ENCODE measurements around the gene WIPF1.
A peak's percentile ranks its signal among the peaks of the same experiment; 100 is the strongest.
"Not testable (repeated sequence)": the region's sequence is repeated elsewhere in the genome, so short reads cannot be mapped to it uniquely, and the experiment has no call there.

WIPF1 gene

GRCh38 chr2:174548646-174549045, 49.0 kb downstream of the WIPF1 start:
- not testable (repeated sequence) for H3K9me3 ChIP-seq (ENCODE audit: control insufficient read depth, low read length); H3K4me1 ChIP-seq (ENCODE audit: control insufficient read depth, insufficient read depth, low read length, poor library complexity, severe bottlenecking); H3K27me3 ChIP-seq (replicated peaks; ENCODE audit: control insufficient read depth, insufficient read depth, low read length, poor library complexity, severe bottlenecking); H3K4me3 ChIP-seq (ENCODE audit: insufficient read depth, low read depth, low read length, poor library complexity, severe bottlenecking); DNase-seq; H3K36me3 ChIP-seq (ENCODE audit: control insufficient read depth, insufficient read depth, low read length); H3K27ac ChIP-seq (ENCODE audit: insufficient read depth, low read length, poor library complexity, severe bottlenecking)

- not testable (repeated sequence) for H3K4me3 ChIP-seq (ENCODE audit: insufficient read depth, low read depth, low read length, poor library complexity, severe bottlenecking); H3K9me3 ChIP-seq (ENCODE audit: control insufficient read depth, low read length); DNase-seq; H3K36me3 ChIP-seq (ENCODE audit: control insufficient read depth, insufficient read depth, low read length); H3K27me3 ChIP-seq (replicated peaks; ENCODE audit: control insufficient read depth, insufficient read depth, low read length, poor library complexity, severe bottlenecking); H3K4me1 ChIP-seq (ENCODE audit: control insufficient read depth, insufficient read depth, low read length, poor library complexity, severe bottlenecking); H3K27ac ChIP-seq (ENCODE audit: insufficient read depth, low read length, poor library complexity, severe bottlenecking)
These were observed 49.6 kb downstream of the WIPF1 start for GRCh38 chr2:174548021-174548420.

GRCh38 chr2:174546519-174547506, 50.8 kb downstream of the WIPF1 start:
- Histone ChIP-seq H3K4me3 (ENCODE audit: insufficient read depth, low read depth, low read length, poor library complexity, severe bottlenecking) (no peak overlapping the region), H3K27me3 (replicated peaks; ENCODE audit: control insufficient read depth, insufficient read depth, low read length, poor library complexity, severe bottlenecking) (no peaks in the 10 kb centered on the region), H3K27ac (ENCODE audit: insufficient read depth, low read length, poor library complexity, severe bottlenecking) (no peak overlapping the region), H3K4me1 (ENCODE audit: control insufficient read depth, insufficient read depth, low read length, poor library complexity, severe bottlenecking) (no peaks in the 10 kb centered on the region), H3K9me3 (ENCODE audit: control insufficient read depth, low read length) (no peaks in the 10 kb centered on the region), H3K36me3 (ENCODE audit: control insufficient read depth, insufficient read depth, low read length) (no peaks in the 10 kb centered on the region)
- peak in 1 of 3 donors; percentile 6 for DNase-seq

GRCh38 chr2:174545240-174545639, 52.4 kb downstream of the WIPF1 start:
- Histone ChIP-seq H3K4me3 (ENCODE audit: insufficient read depth, low read depth, low read length, poor library complexity, severe bottlenecking) (no peak overlapping the region), H3K4me1 (ENCODE audit: control insufficient read depth, insufficient read depth, low read length, poor library complexity, severe bottlenecking) (no peaks in the 10 kb centered on the region), H3K27me3 (replicated peaks; ENCODE audit: control insufficient read depth, insufficient read depth, low read length, poor library complexity, severe bottlenecking) (no peaks in the 10 kb centered on the region), H3K27ac (ENCODE audit: insufficient read depth, low read length, poor library complexity, severe bottlenecking) (no peak overlapping the region), H3K36me3 (ENCODE audit: control insufficient read depth, insufficient read depth, low read length) (no peaks in the 10 kb centered on the region), H3K9me3 (ENCODE audit: control insufficient read depth, low read length) (no peaks in the 10 kb centered on the region)
- no peak for DNase-seq

GRCh38 chr2:174544802-174545201, 52.8 kb downstream of the WIPF1 start:
- Histone ChIP-seq H3K27ac (ENCODE audit: insufficient read depth, low read length, poor library complexity, severe bottlenecking) (no peak overlapping the region), H3K36me3 (ENCODE audit: control insufficient read depth, insufficient read depth, low read length) (no peaks in the 10 kb centered on the region), H3K4me1 (ENCODE audit: control insufficient read depth, insufficient read depth, low read length, poor library complexity, severe bottlenecking) (no peaks in the 10 kb centered on the region), H3K9me3 (ENCODE audit: control insufficient read depth, low read length) (no peaks in the 10 kb centered on the region), H3K27me3 (replicated peaks; ENCODE audit: control insufficient read depth, insufficient read depth, low read length, poor library complexity, severe bottlenecking) (no peaks in the 10 kb centered on the region), H3K4me3 (ENCODE audit: insufficient read depth, low read depth, low read length, poor library complexity, severe bottlenecking) (no peak overlapping the region)
- no peak for DNase-seq

- Histone ChIP-seq H3K27ac (ENCODE audit: insufficient read depth, low read length, poor library complexity, severe bottlenecking) (no peak overlapping the region), H3K9me3 (ENCODE audit: control insufficient read depth, low read length) (no peaks in the 10 kb centered on the region), H3K36me3 (ENCODE audit: control insufficient read depth, insufficient read depth, low read length) (no peaks in the 10 kb centered on the region), H3K27me3 (replicated peaks; ENCODE audit: control insufficient read depth, insufficient read depth, low read length, poor library complexity, severe bottlenecking) (no peaks in the 10 kb centered on the region), H3K4me1 (ENCODE audit: control insufficient read depth, insufficient read depth, low read length, poor library complexity, severe bottlenecking) (no peaks in the 10 kb centered on the region), H3K4me3 (ENCODE audit: insufficient read depth, low read depth, low read length, poor library complexity, severe bottlenecking) (no peak overlapping the region)
- DNase-seq, result no peak
These were observed 53.4 kb downstream of the WIPF1 start for GRCh38 chr2:174544156-174544555.

GRCh38 chr2:174540893-174541292, 56.7 kb downstream of the WIPF1 start:
- no peak for DNase-seq
- H3K4me3 ChIP-seq (ENCODE audit: insufficient read depth, low read depth, low read length, poor library complexity, severe bottlenecking), result no peak overlapping the region
- no peaks in the 10 kb centered on the region for H3K9me3 ChIP-seq (ENCODE audit: control insufficient read depth, low read length)
- no peaks in the 10 kb centered on the region for H3K36me3 ChIP-seq (ENCODE audit: control insufficient read depth, insufficient read depth, low read length)
- no peaks in the 10 kb centered on the region for H3K27me3 ChIP-seq (replicated peaks; ENCODE audit: control insufficient read depth, insufficient read depth, low read length, poor library complexity, severe bottlenecking)
- no peaks in the 10 kb centered on the region for H3K4me1 ChIP-seq (ENCODE audit: control insufficient read depth, insufficient read depth, low read length, poor library complexity, severe bottlenecking)
- no peak overlapping the region for H3K27ac ChIP-seq (ENCODE audit: insufficient read depth, low read length, poor library complexity, severe bottlenecking)

- DNase-seq, result no peak
- no peaks in the 10 kb centered on the region for H3K36me3 ChIP-seq (ENCODE audit: control insufficient read depth, insufficient read depth, low read length)
- H3K27me3 ChIP-seq (replicated peaks; ENCODE audit: control insufficient read depth, insufficient read depth, low read length, poor library complexity, severe bottlenecking), result no peaks in the 10 kb centered on the region
- H3K4me1 ChIP-seq (ENCODE audit: control insufficient read depth, insufficient read depth, low read length, poor library complexity, severe bottlenecking), result no peaks in the 10 kb centered on the region
- no peak overlapping the region for H3K4me3 ChIP-seq (ENCODE audit: insufficient read depth, low read depth, low read length, poor library complexity, severe bottlenecking)
- no peak overlapping the region for H3K27ac ChIP-seq (ENCODE audit: insufficient read depth, low read length, poor library complexity, severe bottlenecking)
- H3K9me3 ChIP-seq (ENCODE audit: control insufficient read depth, low read length), result no peaks in the 10 kb centered on the region
These were observed 61.6 kb downstream of the WIPF1 start for GRCh38 chr2:174535757-174536703.

- H3K4me1 ChIP-seq (ENCODE audit: control insufficient read depth, insufficient read depth, low read length, poor library complexity, severe bottlenecking), result no peaks in the 10 kb centered on the region
- DNase-seq, result no peak
- H3K27ac ChIP-seq (ENCODE audit: insufficient read depth, low read length, poor library complexity, severe bottlenecking), result no peak overlapping the region
- H3K36me3 ChIP-seq (ENCODE audit: control insufficient read depth, insufficient read depth, low read length), result no peaks in the 10 kb centered on the region
- H3K4me3 ChIP-seq (ENCODE audit: insufficient read depth, low read depth, low read length, poor library complexity, severe bottlenecking), result no peak overlapping the region
- H3K27me3 ChIP-seq (replicated peaks; ENCODE audit: control insufficient read depth, insufficient read depth, low read length, poor library complexity, severe bottlenecking), result no peaks in the 10 kb centered on the region
- H3K9me3 ChIP-seq (ENCODE audit: control insufficient read depth, low read length), result no peaks in the 10 kb centered on the region
These were observed 62.5 kb downstream of the WIPF1 start for GRCh38 chr2:174535083-174535482.

- Histone ChIP-seq H3K9me3 (ENCODE audit: control insufficient read depth, low read length) (no peaks in the 10 kb centered on the region), H3K27ac (ENCODE audit: insufficient read depth, low read length, poor library complexity, severe bottlenecking) (no peak overlapping the region)
These were observed 67.7 kb downstream of the WIPF1 start for GRCh38 chr2:174529916-174530315.

More at GRCh38 chr2:174529916-174530315, 67.7 kb downstream of the WIPF1 start:
- Histone ChIP-seq H3K36me3 (ENCODE audit: control insufficient read depth, insufficient read depth, low read length) (no peaks in the 10 kb centered on the region), H3K27me3 (replicated peaks; ENCODE audit: control insufficient read depth, insufficient read depth, low read length, poor library complexity, severe bottlenecking) (no peaks in the 10 kb centered on the region), H3K4me1 (ENCODE audit: control insufficient read depth, insufficient read depth, low read length, poor library complexity, severe bottlenecking) (no peaks in the 10 kb centered on the region), H3K4me3 (ENCODE audit: insufficient read depth, low read depth, low read length, poor library complexity, severe bottlenecking) (no peak overlapping the region)
- no peak for DNase-seq
